HFFc6 (cell line): ENCODE data around the gene MTG2. TPM values are rescaled to one million over a fixed set of nuclear protein-coding genes. Genes with fewer than 3 reads are reported as not detected.

Experiments
- DNase-seq: peaks from one replicate; pipeline ENCODE4 v3.0.0-alpha.2; 2018
- H3K27ac Mint-ChIP-seq: 2 replicates; pipeline ENCODE4 v1.8.0; 2020; ENCODE audit warnings: mild to moderate bottlenecking, mixed read lengths
- H3K27me3 Mint-ChIP-seq: 2 replicates; pipeline ENCODE4 v1.8.0; 2021; ENCODE audit warnings: mild to moderate bottlenecking, moderate library complexity, mixed read lengths; ENCODE audit not compliant: insufficient read depth
- H3K36me3 Mint-ChIP-seq: 2 replicates; pipeline ENCODE4 v1.8.0; 2021; ENCODE audit warnings: low read depth, mixed read lengths
- H3K4me1 Mint-ChIP-seq: 2 replicates; pipeline ENCODE4 v1.8.0; 2020; ENCODE audit warnings: low read depth, mixed read lengths
- H3K4me3 Mint-ChIP-seq: 2 replicates; pipeline ENCODE4 v1.8.0; 2020; ENCODE audit warnings: mild to moderate bottlenecking, moderate library complexity, mixed read lengths
- H3K9me3 Mint-ChIP-seq: 2 replicates; pipeline ENCODE4 v1.8.0; 2020; ENCODE audit warnings: mild to moderate bottlenecking, mixed read lengths
- total RNA-seq, 6 experiments: library from RNA; stranded (reverse); fragmentation: NEBNext Ultra II Directional; extraction: Animal tissue kit (Norgen Biotek cat#: 25700); gene quantifications; 2 replicates in 1 of 6; 3 replicates in 5 of 6; pipeline ENCODE4 v1.2.3, GENCODE V29; 2021
- TF ChIP-seq, protein P1 (sequence below): fragments of 200-600 bp; sonication (generic); IDR thresholded peaks from 2 replicates; pipeline ENCODE4 v1.5.0; 2021; ENCODE audit warnings: antibody characterized with exemption, mild to moderate bottlenecking

The MTG2 gene
- total RNA-seq, 6 experiments from 2014 or later: 27.9 to 33.8 (median 30.2) TPM

DNA sequence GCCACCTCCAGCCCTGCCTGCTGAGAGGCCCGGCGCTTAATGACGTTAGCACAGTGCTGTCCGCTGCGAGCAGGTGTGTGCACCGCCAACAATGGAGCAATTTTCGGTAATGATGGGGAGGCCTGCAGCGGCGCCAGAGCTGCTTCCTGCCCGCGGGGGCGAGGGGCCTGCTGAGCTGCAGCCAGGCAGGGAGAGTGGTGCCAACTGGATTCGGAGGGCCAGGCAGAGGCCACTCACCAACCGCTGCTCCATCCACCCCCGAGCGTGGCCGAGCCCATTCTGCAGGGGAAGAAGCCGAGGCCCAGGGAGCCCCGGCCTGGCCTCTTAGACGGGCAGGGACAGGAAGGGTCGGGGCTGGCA lies 27.6 kb downstream of the MTG2 start:
- Mint-ChIP-seq H3K4me3 (no peak overlapping the region), H3K27me3 (peaks cover 7% of the 10 kb centered on the region), H3K27ac (no peak overlapping the region), H3K4me1 (no peaks in the 10 kb centered on the region), H3K9me3 (no peaks in the 10 kb centered on the region), H3K36me3 (no peaks in the 10 kb centered on the region)
- no peak for DNase-seq
- TF ChIP-seq, protein P1, sequence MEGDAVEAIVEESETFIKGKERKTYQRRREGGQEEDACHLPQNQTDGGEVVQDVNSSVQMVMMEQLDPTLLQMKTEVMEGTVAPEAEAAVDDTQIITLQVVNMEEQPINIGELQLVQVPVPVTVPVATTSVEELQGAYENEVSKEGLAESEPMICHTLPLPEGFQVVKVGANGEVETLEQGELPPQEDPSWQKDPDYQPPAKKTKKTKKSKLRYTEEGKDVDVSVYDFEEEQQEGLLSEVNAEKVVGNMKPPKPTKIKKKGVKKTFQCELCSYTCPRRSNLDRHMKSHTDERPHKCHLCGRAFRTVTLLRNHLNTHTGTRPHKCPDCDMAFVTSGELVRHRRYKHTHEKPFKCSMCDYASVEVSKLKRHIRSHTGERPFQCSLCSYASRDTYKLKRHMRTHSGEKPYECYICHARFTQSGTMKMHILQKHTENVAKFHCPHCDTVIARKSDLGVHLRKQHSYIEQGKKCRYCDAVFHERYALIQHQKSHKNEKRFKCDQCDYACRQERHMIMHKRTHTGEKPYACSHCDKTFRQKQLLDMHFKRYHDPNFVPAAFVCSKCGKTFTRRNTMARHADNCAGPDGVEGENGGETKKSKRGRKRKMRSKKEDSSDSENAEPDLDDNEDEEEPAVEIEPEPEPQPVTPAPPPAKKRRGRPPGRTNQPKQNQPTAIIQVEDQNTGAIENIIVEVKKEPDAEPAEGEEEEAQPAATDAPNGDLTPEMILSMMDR: no peak

DNA sequence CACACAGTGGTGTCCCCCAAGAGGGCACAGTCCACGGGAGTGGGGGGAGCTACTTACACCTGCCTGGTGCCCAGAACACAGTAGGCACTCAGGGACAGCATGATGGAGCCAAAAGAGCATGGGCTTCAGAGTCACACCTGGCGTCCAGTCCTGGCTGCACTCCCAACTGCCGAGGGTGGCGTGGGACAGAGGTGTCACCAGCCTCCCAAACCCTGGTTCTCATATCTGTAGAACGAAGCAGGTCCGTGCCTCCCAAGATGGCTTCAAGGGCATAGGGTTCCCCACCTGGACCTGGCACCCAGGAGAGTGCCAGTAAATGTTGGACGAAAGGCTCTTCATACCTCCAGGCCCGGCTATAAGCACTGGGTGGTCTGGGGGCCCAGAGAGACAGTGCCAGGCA lies 28.4 kb downstream of the MTG2 start:
- Mint-ChIP-seq H3K9me3 (no peaks in the 10 kb centered on the region), H3K27ac (no peak overlapping the region), H3K4me3 (no peak overlapping the region), H3K4me1 (no peaks in the 10 kb centered on the region), H3K27me3 (peaks cover 7% of the 10 kb centered on the region), H3K36me3 (no peaks in the 10 kb centered on the region)
- no peak for DNase-seq
- TF ChIP-seq, protein P1: no peak

DNA sequence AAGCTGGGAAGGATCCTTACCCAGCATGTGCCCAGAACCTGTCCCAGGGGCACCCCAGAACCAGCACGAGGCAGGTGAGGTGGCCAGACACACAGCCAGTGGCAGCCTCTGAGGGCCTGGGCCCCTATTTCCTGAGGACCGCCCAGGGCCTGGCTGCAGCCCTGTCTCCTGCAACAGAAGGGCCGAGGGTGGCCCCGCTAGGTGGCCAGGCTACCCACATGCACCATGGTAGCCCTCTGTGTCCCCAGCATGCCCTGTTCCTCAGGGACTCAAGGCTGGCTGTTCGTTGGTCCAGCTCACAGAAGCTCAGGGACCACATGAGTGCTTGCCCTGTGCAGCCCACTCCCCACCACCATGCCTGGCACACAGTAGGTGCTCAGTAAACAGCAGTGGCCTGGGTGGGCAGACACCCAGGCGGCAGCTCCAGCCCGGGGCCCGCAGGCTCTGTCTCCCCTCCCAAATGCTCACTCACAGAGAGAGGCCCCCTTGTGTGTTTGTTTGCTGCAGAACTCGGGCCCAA lies 29.0 kb downstream of the MTG2 start:
- Mint-ChIP-seq H3K9me3 (no peaks in the 10 kb centered on the region), H3K27me3 (peaks cover 7% of the 10 kb centered on the region), H3K4me1 (no peaks in the 10 kb centered on the region), H3K4me3 (no peak overlapping the region), H3K36me3 (no peaks in the 10 kb centered on the region), H3K27ac (no peak overlapping the region)
- TF ChIP-seq, protein P1: no peak
- DNase-seq: no peak

DNA sequence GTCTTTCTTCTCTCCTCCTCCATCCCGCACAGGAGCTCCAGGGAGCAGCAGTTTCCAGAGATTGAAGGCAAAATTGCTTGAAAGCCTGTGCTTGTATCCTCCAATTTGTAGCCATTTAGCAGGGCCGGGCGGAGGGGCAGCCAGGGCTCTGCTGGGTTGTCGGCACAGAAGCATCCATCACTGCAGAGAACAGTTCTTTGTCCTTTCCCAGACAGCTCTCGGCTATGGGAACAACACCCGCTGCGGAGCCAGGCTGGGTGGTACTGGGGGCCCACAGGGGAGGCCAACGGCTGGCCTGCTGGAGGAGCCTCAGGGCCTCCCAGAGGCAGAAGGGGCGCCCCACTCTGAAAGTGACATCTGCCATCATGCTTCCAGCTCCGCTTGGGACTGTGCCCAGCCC lies 29.5 kb downstream of the MTG2 start:
- DNase-seq: no peak

DNA sequence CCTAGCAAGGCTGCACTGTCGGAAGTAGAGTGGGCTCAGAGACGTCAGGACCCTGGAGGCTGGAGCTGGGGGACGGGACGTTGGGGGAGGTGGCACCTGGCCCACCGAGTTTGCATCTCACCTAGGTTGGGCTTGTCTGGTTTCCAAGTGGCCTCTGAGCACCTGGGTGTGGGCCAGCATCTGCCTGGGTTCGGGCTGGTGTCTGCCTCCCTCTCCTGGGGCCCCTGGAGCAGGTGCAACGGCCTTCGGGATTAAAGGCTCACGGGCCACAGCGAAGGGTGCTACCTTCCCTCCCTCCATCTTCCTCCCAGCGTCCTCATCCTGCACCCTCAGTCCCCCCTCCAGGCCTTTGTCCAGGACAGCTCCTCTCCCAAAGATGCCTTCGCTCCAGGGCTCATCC lies 31.2 kb downstream of the MTG2 start:
- H3K9me3 Mint-ChIP-seq: no peaks in the 10 kb centered on the region
- peaks cover 15% of the 10 kb centered on the region for H3K27me3 Mint-ChIP-seq
- H3K4me1 Mint-ChIP-seq: no peaks in the 10 kb centered on the region
- DNase-seq: no peak
- no peaks in the 10 kb centered on the region for H3K36me3 Mint-ChIP-seq
- TF ChIP-seq, protein P1: no peak
- no peak overlapping the region for H3K27ac Mint-ChIP-seq
- H3K4me3 Mint-ChIP-seq: no peak overlapping the region

More for the DNA sequence above, 29.5 kb downstream of the MTG2 start:
- TF ChIP-seq, protein P1: no peak
- Mint-ChIP-seq H3K9me3 (no peaks in the 10 kb centered on the region), H3K4me1 (no peaks in the 10 kb centered on the region), H3K4me3 (no peak overlapping the region), H3K36me3 (no peaks in the 10 kb centered on the region), H3K27me3 (peaks cover 7% of the 10 kb centered on the region), H3K27ac (no peak overlapping the region)
